LHCN-M2 (cell line): ENCODE measurements around the gene TAL1. TPM values are rescaled to one million over a fixed set of nuclear protein-coding genes. Genes with fewer than 3 reads are reported as not detected.

Experiments used
- DNase-seq: peaks from one replicate; pipeline ENCODE4 v3.0.0-alpha.2; 2012; ENCODE audit warnings: low read depth
- total RNA-seq: library from RNA; depleted of rRNA; stranded (reverse); fragments of >200 nt; gene quantifications from 2 replicates; pipeline ENCODE4 v1.2.3, GENCODE V29; 2014

The TAL1 gene
- total RNA-seq, 1 experiment from 2014 or later, result not detected

DNA sequence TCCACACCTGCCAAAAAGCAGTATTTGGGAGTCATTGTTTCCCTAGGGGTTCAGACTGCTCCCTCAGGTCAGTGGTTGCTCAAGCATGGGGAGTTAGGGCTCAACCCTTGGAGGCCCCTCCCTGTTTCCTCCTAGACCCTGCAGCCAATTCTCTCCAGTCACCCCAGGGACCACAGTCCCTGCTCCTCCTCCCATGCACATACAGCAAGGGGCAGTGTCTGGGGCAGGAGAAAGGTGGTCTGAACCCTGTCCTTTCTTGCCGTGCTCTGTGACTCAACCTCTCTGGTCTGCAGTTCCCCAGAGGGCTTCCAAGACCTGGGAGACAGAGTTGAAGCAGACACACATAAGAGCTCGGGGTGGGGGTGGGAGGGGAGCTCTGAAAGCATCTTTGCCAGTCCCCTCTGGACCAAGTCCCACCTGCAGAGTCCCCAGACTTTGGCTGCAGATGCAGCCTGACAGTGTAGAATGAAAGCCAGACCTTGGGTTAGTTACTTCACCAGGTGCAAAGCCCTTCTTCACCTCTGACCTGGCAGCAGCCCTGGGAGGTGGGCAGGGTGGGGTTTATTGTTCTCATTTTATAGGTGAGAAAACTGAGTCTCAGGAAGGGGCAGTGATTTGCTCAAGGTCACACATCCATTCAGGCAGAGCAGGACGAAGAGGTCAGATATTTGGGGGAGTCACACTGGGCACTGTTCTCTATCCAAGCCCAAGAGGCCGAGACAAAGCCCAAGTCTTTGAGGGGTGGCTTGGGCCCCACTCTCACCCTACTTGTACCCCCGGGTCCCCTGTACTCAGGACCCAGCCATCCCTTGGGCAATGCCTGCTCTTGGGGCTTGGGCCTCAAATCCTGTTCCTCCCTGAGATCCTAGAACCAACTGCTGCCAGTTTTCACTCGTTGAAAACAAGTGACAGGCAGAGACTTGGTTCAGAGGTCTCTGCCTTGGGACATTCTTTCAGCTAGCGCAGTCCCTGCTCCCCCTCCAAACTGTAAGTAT, 42.9 kb downstream of the TAL1 start:
- no peak for DNase-seq

DNA sequence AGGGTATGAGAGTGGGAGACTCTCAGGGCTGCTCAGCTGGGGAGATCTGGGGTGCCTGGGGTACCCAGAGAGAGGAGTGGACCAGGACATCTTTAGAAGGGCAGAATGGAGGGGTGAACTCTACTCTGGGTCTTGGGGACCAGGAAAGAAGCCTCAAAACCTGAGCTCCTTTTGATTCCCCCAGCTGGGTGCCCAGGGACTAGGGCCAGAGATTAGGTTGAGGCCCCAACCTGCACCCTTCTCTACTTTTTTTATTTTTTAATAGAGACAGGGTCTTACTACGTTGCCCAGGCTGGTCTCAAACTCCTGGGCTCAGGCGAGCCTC, 44.1 kb downstream of the TAL1 start:
- no peak for DNase-seq

DNA sequence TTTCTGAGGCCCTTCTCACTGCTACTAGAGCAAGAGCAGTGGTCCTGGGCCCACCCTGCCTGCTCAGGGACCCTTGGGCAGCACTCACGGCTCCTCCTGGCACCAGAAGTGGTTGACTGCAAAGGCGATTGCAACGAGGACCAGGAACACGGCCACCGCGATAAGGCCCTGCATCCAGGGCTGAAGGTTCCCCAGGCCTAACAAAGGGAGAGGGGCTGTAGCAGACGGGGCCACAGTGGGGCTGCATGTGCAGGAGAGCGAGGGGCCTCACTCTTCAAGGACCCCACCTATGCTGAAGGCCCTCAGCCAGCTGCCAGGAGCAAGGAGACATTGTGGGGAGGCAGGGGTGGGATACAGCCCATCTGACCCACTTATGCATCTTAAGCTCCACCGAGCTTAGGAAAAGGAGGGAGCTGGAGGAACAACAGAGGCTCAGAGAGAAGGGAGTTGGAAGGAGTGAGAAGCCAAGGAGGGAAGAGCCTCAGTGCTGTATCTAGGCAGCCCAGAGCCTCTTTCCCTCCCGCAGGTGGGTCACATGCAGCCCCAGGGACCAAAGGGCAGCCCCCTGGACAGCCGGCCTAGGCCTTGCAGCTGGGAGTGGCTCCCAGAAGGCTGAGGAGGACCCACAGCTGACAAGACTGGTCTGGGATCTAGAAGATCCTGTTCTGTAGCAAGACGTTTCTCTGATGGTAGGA, 44.6 kb downstream of the TAL1 start:
- no peak for DNase-seq

DNA sequence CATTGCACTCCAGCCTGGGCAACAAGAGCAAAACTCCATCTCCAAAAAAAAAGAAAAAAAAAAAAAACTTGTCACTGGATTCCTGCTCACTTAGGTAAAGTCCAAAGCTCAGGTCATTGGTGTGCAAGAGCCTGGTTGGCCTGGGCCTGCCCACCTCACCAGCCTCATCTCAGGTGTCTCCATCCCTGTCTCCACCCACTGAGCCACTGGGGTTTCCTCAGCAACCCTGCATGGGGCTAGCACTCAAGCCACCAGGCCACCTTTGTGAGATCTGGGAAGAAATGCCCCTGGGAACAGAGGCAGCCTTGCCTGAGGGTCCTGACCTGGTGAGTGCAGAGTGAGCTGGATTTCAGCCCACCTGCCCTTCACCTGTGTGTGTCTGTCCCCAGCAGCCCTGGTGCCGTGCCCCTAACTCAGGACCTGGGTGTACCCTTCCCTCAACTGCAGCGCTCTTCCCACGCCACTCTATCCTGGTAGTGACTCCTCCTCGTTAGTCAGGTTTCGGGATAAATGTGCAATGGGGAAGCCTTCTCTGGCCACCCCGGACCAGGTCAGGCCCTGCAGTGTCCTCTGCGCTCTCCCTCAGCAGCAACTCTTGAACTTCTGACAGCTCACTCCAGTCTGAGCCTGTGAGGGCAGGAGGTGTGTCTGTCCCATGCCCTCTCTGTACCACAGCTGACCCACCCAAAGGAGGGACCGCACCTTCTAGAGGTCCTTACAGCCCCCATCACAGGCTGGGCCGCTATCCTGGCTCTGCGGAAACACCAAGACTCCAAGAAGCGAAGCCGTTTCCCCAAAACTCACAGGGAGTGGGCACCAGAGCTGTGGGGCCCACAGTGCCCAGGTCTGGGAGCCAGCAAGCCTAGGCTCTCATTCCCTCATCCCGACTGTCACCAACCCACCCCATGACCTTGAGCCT, 45.5 kb downstream of the TAL1 start:
- no peak for DNase-seq

DNA sequence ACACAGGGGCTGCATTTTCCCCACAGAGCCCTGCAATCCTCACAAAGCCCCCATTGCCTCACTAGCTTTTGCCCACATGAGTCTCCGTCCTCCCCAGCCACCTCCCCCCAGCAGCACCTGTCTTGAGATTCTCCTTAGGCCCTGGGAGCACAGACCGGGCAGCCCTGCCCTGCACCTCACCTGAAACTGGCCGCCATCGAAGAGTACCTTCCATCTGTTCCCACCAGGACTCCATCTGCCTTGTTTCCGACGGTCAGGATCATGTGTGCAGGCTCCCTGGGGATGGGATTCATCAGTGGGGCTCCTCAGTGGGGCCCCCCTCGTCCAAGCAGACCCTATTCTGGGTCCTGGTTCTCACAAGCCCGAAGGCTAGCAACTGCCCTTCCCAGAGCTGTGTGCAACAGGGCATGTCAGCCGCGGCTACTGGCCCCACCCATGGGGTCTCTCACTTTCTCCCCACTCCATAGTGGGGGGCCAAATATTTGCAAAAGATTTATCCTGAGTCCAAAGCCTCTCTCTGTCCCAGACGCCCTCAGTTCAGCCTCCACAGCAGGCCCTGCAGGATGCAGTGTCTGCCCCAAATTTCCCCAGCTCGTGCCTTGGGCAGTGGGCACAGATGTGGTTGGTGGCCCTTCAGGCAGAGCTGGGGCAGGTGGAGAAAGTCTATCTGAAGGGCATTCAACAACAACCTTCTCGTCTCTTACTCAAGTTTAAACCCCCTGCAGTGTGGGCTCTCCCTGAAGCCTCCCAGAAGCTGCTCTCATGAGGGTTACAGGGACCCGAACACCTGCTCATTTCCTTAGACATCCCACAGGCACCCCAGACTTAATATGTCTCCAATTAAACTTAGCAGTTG, 47.0 kb downstream of the TAL1 start:
- DNase-seq, result no peak

DNA sequence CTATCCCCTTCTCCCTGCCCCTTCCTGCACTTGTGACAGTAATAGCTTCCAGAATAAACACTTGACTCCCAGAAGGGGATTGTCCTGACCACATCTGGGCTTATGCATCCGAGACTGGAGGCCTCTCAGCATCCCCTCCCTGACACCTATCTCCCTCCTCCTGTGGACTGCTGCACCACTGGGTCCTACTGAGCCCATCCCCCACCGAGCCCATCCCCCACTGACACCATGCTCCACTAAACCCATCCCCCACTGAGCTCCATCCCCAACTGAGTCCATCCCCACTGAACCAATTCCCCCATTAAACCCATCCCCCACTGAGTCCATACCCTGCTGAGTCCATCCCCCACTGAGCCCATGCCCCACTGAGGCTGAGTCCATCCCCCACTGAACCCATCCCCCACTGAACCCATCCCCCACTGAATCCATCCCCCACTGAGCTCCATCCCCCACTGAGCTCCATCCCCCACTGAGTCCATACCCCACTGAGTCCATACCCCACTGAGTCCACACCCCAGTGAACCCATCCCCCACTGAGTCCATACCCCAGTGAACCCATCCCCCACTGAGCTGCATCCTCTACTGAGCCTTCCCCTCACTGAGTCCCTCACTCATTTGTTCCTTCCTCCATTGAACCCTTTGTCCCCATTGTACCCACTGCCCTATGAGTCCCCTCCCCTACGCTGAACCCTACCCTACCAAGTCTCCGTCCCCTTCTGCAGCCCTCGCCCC, 47.8 kb downstream of the TAL1 start:
- no peak for DNase-seq

DNA sequence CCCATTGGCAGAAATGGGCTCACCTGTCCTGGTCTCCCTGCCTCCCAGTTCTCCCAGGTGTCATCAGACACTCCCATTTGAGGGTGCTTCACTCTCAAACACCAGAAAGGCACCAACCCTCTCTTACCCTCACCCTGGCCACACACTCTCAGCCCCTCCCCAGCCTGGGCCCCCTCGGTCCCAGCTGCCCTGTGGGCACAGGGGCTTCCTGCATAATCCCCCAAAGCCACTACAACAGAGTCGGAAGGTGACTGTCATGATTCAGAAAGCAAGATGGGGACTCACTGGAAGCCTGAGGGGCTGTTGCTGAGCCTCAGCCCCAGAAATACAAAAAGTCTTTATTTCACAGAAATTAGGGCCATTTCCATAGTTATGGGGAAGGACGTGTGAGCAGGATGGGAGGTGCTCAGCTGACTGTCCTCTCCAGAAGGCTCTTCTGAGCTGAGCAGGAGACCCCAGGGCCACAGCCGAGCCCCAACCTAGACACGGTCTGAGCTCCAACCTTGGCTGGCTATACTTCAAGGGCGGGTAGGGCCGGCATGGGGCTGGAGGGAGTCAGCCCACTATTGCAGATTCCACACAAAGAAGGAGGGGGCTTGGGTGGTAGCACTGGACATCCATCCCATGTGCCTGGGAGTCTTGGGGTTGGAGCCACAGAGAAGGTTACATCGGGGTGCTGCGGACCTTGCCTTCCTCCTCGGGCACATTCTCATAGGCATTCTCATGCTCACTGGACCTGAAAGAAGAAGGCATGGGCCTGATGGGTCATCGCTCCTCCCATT, 48.5 kb downstream of the TAL1 start:
- no peak for DNase-seq

DNA sequence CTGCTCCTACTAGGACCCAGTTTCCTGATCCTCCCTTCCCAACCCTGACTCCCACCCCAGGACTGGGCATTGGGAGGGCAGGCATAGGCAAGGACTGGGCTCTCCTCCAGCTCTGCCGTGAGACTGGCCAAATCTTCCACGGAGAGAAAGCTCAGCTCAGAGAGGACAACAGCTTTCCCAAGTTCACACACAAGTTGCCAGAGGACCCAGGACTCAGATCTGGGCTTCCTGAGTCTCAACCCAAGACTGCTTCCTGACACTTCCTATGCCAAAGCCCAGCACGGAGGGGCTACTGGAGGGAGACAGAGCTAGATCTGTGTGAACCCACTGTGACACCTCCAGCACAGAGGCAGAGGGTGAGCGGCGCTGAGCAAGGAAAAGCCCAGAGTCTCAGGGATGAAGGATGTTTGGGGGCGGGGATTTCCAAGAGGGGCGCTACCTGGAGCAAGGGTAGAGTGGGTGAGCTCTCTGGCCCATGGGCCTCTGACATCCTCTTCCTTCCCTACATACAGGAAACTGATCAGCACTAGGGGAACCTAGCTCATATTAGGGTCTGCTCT, 49.3 kb downstream of the TAL1 start:
- DNase-seq, result no peak

DNA sequence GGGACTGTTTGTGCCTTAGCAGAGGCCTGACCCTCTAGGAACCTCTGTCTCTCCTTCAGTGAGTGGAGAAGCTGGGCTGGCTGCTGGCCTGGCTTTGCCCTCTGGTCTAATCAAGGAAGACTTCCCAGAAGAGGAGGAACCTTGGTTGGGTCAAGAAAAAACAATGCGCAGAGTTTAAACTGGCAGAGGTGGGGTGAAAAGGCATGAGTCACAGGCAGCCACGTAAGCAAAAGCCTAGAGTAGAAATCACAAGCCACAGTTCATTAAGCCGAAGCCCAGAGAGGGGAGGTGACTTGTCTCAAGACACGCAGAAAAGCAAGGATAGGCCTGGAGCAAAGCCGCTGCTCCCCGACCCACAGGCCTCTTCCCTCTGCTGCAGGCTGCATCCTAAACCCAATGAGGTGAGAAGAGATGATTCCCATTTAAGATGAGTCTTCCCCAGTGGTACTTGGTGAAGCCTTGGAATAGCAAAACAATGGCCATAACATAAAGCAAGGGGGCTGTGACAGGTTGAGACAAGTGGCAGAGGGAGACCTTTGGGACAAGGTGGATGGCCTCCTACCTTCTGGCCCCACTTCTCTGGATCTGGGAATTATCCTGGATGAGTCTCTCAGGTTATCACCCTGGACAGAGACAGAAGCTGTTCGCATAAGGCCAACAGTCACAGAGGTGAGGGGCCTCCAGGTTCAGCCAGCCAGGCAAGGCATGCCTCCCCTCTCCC, 49.9 kb downstream of the TAL1 start:
- no peak for DNase-seq

DNA sequence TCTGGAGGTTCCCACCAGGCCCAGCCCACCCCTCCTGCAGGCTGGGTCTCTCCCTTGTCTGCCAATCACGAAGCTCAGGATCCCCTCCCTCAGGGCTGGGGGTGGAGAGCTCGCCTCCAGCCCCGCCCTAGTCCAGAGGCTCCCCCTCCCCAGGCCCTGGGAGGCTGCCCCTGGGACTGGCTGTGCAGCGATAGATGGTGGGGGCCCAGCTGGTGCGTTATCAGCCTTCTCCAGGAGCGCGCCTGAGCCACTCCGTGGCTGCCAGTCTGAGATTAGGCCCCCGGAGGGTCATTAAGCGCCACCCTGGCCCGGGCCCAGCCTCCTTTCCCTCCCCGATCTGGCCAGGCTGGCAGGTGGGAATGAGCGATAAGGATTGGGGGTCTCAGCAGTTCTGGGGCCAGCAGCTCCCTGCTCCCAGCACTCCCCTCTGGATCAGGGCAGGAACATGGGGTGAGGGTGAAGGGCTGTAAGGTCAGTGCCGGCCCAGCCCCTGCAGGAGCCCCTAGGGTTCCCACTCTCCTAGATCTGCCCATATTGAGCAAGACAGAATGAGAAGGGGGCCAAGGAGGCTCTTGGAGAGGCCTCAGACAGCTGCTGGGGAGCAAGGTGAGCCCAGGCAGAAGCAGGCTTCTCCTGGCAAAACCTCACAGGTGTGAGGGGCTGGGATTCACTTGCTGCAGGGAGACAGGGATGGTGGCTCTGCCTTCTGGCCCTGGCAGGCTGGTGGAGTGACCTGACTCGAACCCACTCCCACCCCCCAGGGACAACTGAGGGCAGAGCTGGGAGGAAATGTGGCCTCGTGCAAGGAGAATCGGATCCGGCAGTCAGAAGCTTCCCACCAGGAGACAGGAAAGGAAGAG, 50.7 kb downstream of the TAL1 start:
- DNase-seq, result no peak

DNA sequence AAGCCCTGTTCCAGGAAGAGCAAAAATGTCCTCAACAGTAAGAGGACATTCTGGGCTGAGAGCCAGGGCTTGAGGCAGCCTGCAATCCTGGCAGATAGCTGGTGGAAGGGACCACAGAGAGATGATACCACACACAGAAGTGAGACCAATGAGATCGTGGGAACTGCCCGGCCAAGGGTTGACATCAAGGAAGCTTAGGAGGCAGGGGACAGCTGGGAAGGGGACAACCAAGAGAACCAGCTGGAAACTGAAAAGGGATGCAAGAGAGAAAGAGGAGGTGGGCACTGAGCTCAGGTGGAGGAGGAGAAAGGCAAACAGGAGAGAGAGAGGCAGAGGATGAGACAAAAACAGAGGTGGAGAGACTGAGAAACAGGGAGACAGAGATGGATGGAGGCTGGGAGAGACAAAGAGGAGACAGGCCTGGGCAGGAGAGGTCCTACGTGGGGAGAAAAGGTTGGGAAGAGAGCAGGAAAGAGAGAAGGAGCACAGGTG, 51.4 kb downstream of the TAL1 start:
- DNase-seq, result no peak

DNA sequence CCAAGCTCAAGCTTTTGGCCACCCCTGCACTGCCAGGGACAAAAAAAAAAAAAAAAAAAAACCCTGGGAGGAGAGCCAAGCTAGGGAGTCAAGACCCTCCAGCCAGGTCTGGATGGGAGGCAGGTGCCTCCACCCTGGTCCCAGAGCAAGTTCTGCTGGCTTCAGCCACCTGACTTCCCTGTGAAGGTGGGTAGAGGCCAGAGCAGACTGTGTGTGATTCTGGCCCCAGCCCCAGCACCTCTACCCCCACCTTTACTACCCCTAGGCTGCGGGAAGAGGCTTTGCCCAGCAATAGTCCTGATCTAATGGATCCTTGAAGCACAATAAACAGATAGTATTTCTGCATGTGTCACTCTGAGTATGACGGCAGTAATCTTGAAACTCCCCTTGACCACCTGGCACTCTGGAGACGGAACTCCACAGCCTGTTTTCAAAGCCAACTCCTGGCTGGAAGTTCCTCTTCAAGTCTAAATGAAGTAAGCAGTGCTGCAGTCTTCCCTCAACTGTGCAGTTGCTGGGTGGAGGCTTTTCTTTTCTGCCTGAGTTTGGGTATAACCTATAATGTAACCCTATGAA, 51.9 kb downstream of the TAL1 start:
- DNase-seq, result no peak

DNA sequence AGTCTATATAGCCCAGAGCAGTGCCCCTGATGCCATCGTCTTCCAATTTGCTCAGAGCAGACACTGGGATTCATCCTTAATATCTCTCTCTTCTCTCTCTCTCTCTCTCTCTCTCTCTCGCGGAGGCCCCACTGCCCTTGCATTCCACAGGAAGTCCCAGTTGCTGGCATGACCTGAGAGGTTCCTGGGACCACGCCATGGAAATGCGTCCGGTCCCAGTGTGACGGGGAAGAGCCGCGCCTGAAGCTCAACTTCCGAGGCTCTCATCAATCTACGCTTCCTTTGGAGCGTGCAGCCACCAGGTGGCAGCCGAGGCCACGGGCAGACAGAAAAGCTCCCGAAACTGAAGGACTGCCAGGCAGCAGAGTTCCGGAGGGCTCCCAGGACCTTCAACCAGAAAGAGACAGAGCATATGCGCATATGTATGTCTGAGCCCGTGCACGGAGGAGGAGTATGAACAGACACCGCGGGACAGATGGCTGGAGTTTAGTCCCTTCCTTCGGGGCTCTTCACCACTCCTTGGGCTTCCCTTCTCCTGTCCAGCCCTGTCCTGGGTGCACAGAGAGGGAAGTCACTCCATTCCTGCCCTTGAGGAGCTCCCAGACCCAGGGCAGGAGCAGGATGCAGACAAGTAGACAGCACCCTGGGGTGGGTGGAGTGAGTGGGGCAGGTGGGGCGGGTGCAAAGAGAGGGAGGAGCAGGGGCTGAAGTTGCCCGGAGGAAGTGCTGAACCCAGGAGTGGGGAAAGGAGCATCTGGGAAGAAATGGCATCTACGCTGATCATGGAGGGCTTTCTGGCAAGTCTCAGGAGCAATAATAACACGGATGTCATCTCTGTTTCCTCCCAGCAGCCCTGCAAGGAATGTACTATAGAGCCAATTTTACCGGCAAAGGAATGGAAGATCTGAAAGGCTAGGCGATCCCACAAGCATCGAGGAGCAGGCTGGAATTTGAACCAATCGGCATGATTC, 52.7 kb downstream of the TAL1 start:
- peak; percentile 91 for DNase-seq

DNA sequence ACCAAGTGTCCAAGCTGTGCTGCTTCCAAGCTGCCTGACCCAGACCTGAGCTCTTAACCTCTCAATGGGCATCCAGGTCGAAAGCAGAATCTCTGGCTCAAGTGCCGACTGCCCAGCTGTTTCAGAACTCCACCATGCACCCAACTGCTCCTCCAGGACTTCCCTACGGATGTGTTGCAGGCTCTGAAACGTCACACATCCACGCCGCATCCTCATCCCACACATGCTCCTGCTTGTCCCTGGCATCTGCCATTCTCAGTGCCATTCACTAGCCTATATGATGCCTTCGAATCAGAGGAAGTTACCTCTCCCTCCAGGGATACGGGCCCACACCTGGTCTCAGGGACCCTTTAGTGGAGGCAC, 53.4 kb downstream of the TAL1 start:
- DNase-seq, result no peak

DNA sequence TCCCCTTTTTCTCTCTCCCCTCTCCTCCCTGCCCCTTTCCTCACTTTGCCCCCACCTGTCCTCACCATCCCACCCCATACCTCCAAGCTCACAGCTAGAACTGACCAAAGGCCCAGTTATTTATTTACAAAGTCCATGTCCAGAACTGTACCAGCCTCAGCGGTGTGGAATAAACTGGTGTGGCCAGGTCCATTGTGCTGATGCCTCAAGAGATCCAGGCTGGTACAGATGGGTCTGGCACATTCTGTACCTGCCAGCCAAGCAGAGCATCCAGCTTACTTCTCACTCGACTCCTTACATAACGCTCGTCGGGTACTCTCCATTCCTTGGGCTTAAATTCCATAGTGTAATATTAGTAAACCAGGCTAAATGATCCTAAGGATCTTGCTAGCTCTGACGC, 54.0 kb downstream of the TAL1 start:
- DNase-seq, result no peak
